HG02798 (cell line): Measurements from ENCODE around the gene GNA12.
"Not testable (repeated sequence)": the region's sequence is repeated elsewhere in the genome, so short reads cannot be mapped to it uniquely, and the experiment has no call there.

Experiments
- ATAC-seq: cut with Tn5 transposase; IDR thresholded peaks from one replicate; pipeline ENCODE4 v1.9.1; 2021; ENCODE audit warnings: mild to moderate bottlenecking; ENCODE audit not compliant: unreplicated experiment, poor library complexity

Gene GNA12

GRCh38 chr7:2758673-2759616 lies 85.2 kb downstream of the GNA12 start:
- ATAC-seq: no peak

GRCh38 chr7:2757904-2758672 lies 86.0 kb downstream of the GNA12 start:
- ATAC-seq: peak; percentile 75

GRCh38 chr7:2757361-2757903 lies 86.7 kb downstream of the GNA12 start:
- ATAC-seq: peak; percentile 13

GRCh38 chr7:2755531-2755930 lies 88.6 kb downstream of the GNA12 start:
- no peak for ATAC-seq

GRCh38 chr7:2754912-2755311 lies 89.2 kb downstream of the GNA12 start:
- ATAC-seq: no peak

GRCh38 chr7:2754086-2754485 lies 90.0 kb downstream of the GNA12 start:
- ATAC-seq: no peak

GRCh38 chr7:2753148-2753547 lies 91.0 kb downstream of the GNA12 start:
- ATAC-seq: no peak

GRCh38 chr7:2751086-2751485 lies 93.0 kb downstream of the GNA12 start:
- no peak for ATAC-seq

- no peak for ATAC-seq
Observed at GRCh38 chr7:2750004-2750407, 94.1 kb downstream of the GNA12 start.

- not testable (repeated sequence) for ATAC-seq
Observed at GRCh38 chr7:2748684-2749083, 95.4 kb downstream of the GNA12 start.

- not testable (repeated sequence) for ATAC-seq
Observed at GRCh38 chr7:2743523-2744185, 100.5 kb downstream of the GNA12 start.

- no peak for ATAC-seq
Observed at GRCh38 chr7:2738766-2739549, 105.2 kb downstream of the GNA12 start.

- no peak for ATAC-seq
Observed at GRCh38 chr7:2737771-2738540, 106.2 kb downstream of the GNA12 start.

GRCh38 chr7:2737005-2737743 lies 106.9 kb downstream of the GNA12 start:
- ATAC-seq: not testable (repeated sequence)

GRCh38 chr7:2736411-2736914 lies 107.6 kb downstream of the GNA12 start:
- no peak for ATAC-seq

- no peak for ATAC-seq
Observed at GRCh38 chr7:2735744-2736143, 108.4 kb downstream of the GNA12 start.

GRCh38 chr7:2734751-2735571 lies 109.1 kb downstream of the GNA12 start:
- no peak for ATAC-seq
